MCF 10A (cell line): Measurements from ENCODE around the gene ACOXL. TPM values are rescaled to one million over a fixed set of nuclear protein-coding genes. Genes with fewer than 3 reads are reported as not detected.

Experiments
- BruUV-seq: library from RNA; stranded (reverse); fragments of 400-500 nt; replicated peaks from 2 replicates; lab custom pipeline; 2021; lab: Mats Ljungman, UMichigan
- CTCF ChIA-PET: fragments of 300-600 bp; sonication (Branson Sonifier 250); formaldehyde crosslinking; extraction: SDS; loops from one replicate; lab custom pipeline; 2021; ENCODE audit warnings: antibody characterized with exemption, inconsistent platforms; lab: Yijun Ruan, JAX
- POLR2A ChIA-PET: fragments of 300-600, 350-650 bp; sonication (Branson Sonifier 250); formaldehyde crosslinking; extraction: SDS; loops from one replicate; lab custom pipeline; 2020; ENCODE audit warnings: antibody characterized with exemption, inconsistent platforms; lab: Yijun Ruan, JAX
- DNase-seq: peaks from one replicate; pipeline ENCODE4 v3.0.0-alpha.2; 2018; ENCODE audit not compliant: unreplicated experiment
- H3K27ac Mint-ChIP-seq: one replicate; pipeline ENCODE4 v1.8.0; 2022; ENCODE audit warnings: mild to moderate bottlenecking, low read depth, mixed read lengths; ENCODE audit not compliant: unreplicated experiment
- H3K27me3 Mint-ChIP-seq: one replicate; pipeline ENCODE4 v1.8.0; 2022; ENCODE audit warnings: mixed read lengths; ENCODE audit not compliant: insufficient read depth, unreplicated experiment
- H3K36me3 Mint-ChIP-seq: one replicate; pipeline ENCODE4 v1.8.0; 2022; ENCODE audit warnings: mild to moderate bottlenecking, moderate library complexity, mixed read lengths; ENCODE audit not compliant: insufficient read depth, unreplicated experiment
- H3K4me1 Mint-ChIP-seq: one replicate; pipeline ENCODE4 v1.8.0; 2022; ENCODE audit warnings: mixed read lengths; ENCODE audit not compliant: insufficient read depth, unreplicated experiment
- H3K4me3 Mint-ChIP-seq: one replicate; pipeline ENCODE4 v1.8.0; 2022; ENCODE audit warnings: mild to moderate bottlenecking, moderate library complexity, mixed read lengths; ENCODE audit not compliant: unreplicated experiment
- H3K9me3 Mint-ChIP-seq: one replicate; pipeline ENCODE4 v1.8.0; 2022; ENCODE audit warnings: mixed read lengths; ENCODE audit not compliant: unreplicated experiment
- intact Hi-C: fragments of 100-400 bp; cut with micrococcal nuclease; formaldehyde crosslinking; loops from 2 replicates; pipeline ENCODE4 v1.14.1; 2022
- total RNA-seq: library from RNA; stranded (reverse); gene quantifications from 2 replicates; pipeline ENCODE4 v1.2.3, GENCODE V29; 2022
- TF ChIP-seq, protein P1 (sequence below): fragments of 200-600 bp; IDR thresholded peaks from one replicate; pipeline ENCODE4 v1.8.0; 2022; ENCODE audit warnings: antibody characterized with exemption, mild to moderate bottlenecking; ENCODE audit not compliant: unreplicated experiment

Gene ACOXL
- total RNA-seq, 1 experiment from 2014 or later, result not detected

DNA sequence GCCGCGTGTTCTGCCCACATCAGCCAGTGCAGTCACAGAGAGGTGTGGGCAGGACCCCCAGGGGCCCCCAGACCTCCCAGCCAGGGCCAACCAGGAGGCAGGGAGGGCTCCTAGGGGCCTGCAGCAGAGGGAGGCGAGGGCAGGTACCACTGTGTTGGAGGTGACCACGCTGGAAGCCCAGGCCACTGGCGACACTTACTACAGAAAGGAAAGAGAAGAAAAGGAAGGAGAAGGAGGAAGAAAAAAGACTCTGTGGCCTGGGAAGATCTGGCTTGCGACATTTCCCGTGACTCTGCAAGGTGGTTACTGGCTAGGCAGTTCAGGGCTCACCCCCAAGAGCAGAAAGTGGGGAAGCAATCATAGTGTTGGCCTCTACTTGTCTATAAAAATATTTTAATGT is 290.3 kb downstream of the ACOXL start:
- H3K36me3 Mint-ChIP-seq, result no peaks in the 10 kb centered on the region
- DNase-seq, result no peak
- H3K4me1 Mint-ChIP-seq, result no peaks in the 10 kb centered on the region
- peaks cover 47% of the 10 kb centered on the region for H3K27me3 Mint-ChIP-seq
- ChIA-PET CTCF (interaction anchor here (0.7 kb wide), 1 partner anchor 27 kb away, joined by 3 read pairs; no protein-coding TSS in a partner anchor), POLR2A (no interaction called here)
- H3K4me3 Mint-ChIP-seq, result no peak overlapping the region
- no peak overlapping the region for H3K27ac Mint-ChIP-seq
- H3K9me3 Mint-ChIP-seq, result no peaks in the 10 kb centered on the region
- no TSS peak for BruUV-seq
- TF ChIP-seq, protein P1, sequence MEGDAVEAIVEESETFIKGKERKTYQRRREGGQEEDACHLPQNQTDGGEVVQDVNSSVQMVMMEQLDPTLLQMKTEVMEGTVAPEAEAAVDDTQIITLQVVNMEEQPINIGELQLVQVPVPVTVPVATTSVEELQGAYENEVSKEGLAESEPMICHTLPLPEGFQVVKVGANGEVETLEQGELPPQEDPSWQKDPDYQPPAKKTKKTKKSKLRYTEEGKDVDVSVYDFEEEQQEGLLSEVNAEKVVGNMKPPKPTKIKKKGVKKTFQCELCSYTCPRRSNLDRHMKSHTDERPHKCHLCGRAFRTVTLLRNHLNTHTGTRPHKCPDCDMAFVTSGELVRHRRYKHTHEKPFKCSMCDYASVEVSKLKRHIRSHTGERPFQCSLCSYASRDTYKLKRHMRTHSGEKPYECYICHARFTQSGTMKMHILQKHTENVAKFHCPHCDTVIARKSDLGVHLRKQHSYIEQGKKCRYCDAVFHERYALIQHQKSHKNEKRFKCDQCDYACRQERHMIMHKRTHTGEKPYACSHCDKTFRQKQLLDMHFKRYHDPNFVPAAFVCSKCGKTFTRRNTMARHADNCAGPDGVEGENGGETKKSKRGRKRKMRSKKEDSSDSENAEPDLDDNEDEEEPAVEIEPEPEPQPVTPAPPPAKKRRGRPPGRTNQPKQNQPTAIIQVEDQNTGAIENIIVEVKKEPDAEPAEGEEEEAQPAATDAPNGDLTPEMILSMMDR, result no peak
- intact Hi-C loops, result loop anchor here (10.0 kb wide), 1 partner anchor 52 kb away; no protein-coding TSS in a partner anchor

DNA sequence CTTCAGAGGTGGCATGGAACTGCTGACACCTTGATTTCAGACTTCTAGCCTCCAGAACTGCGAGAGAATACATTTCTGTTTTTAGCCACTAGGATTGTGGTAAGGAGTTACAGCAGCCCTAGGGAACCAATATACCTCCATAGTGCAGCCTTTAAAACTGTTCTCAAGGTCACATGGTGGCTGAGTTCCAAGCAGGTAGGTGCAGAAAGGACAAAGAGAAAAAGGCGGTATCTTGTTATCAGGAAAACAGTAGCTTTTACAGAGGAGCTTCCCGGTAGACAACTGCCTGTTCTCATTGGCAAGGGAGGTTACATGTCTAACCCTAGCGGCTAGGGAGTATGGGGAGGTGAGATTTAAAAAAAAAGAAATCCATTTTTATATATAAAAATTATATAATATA is 292.1 kb downstream of the ACOXL start:
- H3K27me3 Mint-ChIP-seq, result peaks cover 47% of the 10 kb centered on the region
- H3K9me3 Mint-ChIP-seq, result no peaks in the 10 kb centered on the region
- ChIA-PET POLR2A (interaction anchor here (0.6 kb wide), 1 partner anchor 253 kb away, joined by 4 read pairs; no protein-coding TSS in a partner anchor), CTCF (no interaction called here)
- H3K4me3 Mint-ChIP-seq, result no peak overlapping the region
- intact Hi-C loops, result loop anchor here (10.0 kb wide), 1 partner anchor 50 kb away; no protein-coding TSS in a partner anchor
- BruUV-seq, result no TSS peak
- no peak for DNase-seq
- TF ChIP-seq, protein P1, result no peak
- no peak overlapping the region for H3K27ac Mint-ChIP-seq
- H3K4me1 Mint-ChIP-seq, result peaks cover 3% of the 10 kb centered on the region
- H3K36me3 Mint-ChIP-seq, result no peaks in the 10 kb centered on the region

DNA sequence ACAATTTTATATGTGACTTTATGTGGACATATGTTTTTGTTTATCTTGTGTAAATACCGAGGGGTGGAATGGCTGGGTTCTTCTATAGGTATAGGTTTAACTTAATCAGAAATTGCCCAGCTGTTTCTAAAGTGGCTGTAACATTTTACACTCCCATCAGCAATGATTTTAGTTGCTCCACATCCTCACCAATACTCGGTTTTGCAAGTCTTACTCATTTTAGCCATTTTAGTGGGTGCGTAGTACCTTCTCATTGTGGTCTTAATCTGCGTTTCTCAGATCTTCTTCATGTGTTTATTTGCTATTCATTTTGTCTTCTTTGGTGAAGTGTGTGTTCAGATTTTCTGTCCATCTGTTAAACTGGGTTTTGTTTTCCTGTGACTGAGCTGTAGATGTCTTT is 292.9 kb downstream of the ACOXL start:
- no peak for DNase-seq
- Mint-ChIP-seq H3K27ac (no peak overlapping the region), H3K36me3 (no peaks in the 10 kb centered on the region), H3K4me3 (no peak overlapping the region), H3K4me1 (peaks cover 11% of the 10 kb centered on the region), H3K27me3 (peaks cover 47% of the 10 kb centered on the region), H3K9me3 (no peaks in the 10 kb centered on the region)
- CTCF ChIA-PET, result no interaction called here
- no TSS peak for BruUV-seq
- POLR2A ChIA-PET, result interaction anchor here (1.2 to 1.7 kb wide), 2 partner anchors 25 to 95 kb away, joined by 3 to 6 read pairs; partner anchors contain the start of gene BCL2L11
- TF ChIP-seq, protein P1, result no peak
- intact Hi-C loops, result loop anchor here (10.0 kb wide), 1 partner anchor 50 kb away; no protein-coding TSS in a partner anchor

DNA sequence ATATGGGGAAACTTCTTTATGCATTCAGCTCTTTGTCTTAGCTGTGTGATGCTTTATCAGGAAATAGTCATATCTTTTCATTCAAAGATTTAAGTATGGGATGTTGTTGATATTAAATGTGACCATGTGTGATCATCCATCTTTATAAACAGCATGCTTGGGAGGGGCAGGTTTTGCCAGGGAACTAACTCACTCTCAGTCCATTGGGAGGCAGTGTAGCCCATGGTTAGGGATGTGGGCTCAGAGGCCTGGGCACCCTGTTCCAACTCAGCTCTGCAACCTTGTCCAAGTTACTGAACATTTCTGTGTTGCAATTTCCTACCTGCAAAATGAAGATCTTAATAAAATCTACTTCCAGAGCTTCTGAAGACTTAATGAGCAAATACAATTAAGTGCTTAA is 296.3 kb downstream of the ACOXL start:
- peak; percentile 53 for DNase-seq
- H3K27me3 Mint-ChIP-seq, result peaks cover 27% of the 10 kb centered on the region
- H3K9me3 Mint-ChIP-seq, result no peaks in the 10 kb centered on the region
- TF ChIP-seq, protein P1, result peak; percentile 30
- H3K36me3 Mint-ChIP-seq, result no peaks in the 10 kb centered on the region
- no TSS peak for BruUV-seq
- H3K4me3 Mint-ChIP-seq, result no peak overlapping the region
- no peak overlapping the region for H3K27ac Mint-ChIP-seq
- CTCF ChIA-PET, result interaction anchor here (1.3 kb wide), 1 partner anchor 42 kb away, joined by 3 read pairs; no protein-coding TSS in a partner anchor
- peaks cover 27% of the 10 kb centered on the region for H3K4me1 Mint-ChIP-seq
- POLR2A ChIA-PET, result interaction anchor here (0.6 to 1.8 kb wide), 10 partner anchors 11 to 670 kb away, joined by 3 to 5 read pairs (median 3); partner anchors contain the start of gene BCL2L11
- intact Hi-C loops, result loop anchor here (10.0 kb wide), 1 partner anchor 46 kb away; no protein-coding TSS in a partner anchor
